Naive thymus-derived CD8-positive, alpha-beta T cell (primary cell): ENCODE results near the gene MELK. TPM values are rescaled to one million over a fixed set of nuclear protein-coding genes. Genes with fewer than 3 reads are reported as not detected.
A peak's percentile ranks its signal among the peaks of the same experiment; 100 is the strongest.

Experiments
- ATAC-seq, 2 donors: fragments of 150-1000 bp; cut with Tn5 transposase in 1 of 2; sonication (Bioruptor Pico), chemical (Tn5 transposase) in 1 of 2; 1 replicate in 1 of 2; 2 replicates in 1 of 2; pipeline ENCODE4 v1.10.0; 2021; ENCODE audit warnings: mild to moderate bottlenecking in 2 of 2, moderate library complexity in 2 of 2
- POLR2A ChIA-PET: fragments of 350-600 bp; sonication (Branson Sonifier 250); formaldehyde crosslinking; loops from one replicate; lab custom pipeline; 2021; ENCODE audit warnings: antibody characterized with exemption; lab: Charles Lee
- DNase-seq, 10 donors: peaks; one replicate each; pipeline versions ENCODE4 v3.0.0 to v3.0.0-alpha.2; 2020 to 2022
- H3K27ac Mint-ChIP-seq, 10 donors: one replicate each; pipeline ENCODE4 v1.8.0; 2020 to 2022; ENCODE audit warnings: mild to moderate bottlenecking in 10 of 10, mixed read lengths in 10 of 10, moderate library complexity in 4 of 10, inconsistent platforms in 1 of 10
- H3K27me3 Mint-ChIP-seq, 5 donors: one replicate each; pipeline ENCODE4 v1.8.0; 2021 to 2022; ENCODE audit warnings: mixed read lengths in 5 of 5
- H3K36me3 Mint-ChIP-seq, 3 donors: one replicate each; pipeline ENCODE4 v1.8.0; 2020 to 2022; ENCODE audit warnings: mixed read lengths in 3 of 3, mild to moderate bottlenecking in 2 of 3, inconsistent platforms in 1 of 3
- H3K4me1 Mint-ChIP-seq, 4 donors: one replicate each; pipeline ENCODE4 v1.8.0; 2021 to 2022; ENCODE audit warnings: mixed read lengths in 4 of 4
- H3K4me3 Mint-ChIP-seq, 10 donors: one replicate each; pipeline ENCODE4 v1.8.0; 2020 to 2022; ENCODE audit warnings: mild to moderate bottlenecking in 10 of 10, mixed read lengths in 10 of 10, moderate library complexity in 6 of 10, inconsistent platforms in 1 of 10
- H3K9me3 Mint-ChIP-seq, 9 donors: one replicate each; pipeline ENCODE4 v1.8.0; 2020 to 2022; ENCODE audit warnings: mixed read lengths in 9 of 9, mild to moderate bottlenecking in 3 of 9, inconsistent platforms in 1 of 9, moderate library complexity in 1 of 9
- polyA plus RNA-seq, 3 donors: library from polyadenylated mRNA; unstranded; fragments of 300-500 nt; fragmentation: Illumina TruSeq; gene quantifications; one replicate each; pipeline ENCODE4 v1.2.3, GENCODE V29; 2021
- total RNA-seq, 8 experiments: library from RNA in 2 of 8; stranded (reverse) in 2 of 8; gene quantifications; one replicate each; pipeline ENCODE4 v1.2.3 and lab custom pipeline; 2021 to 2026

Gene MELK
- total and polyA plus RNA-seq, 5 experiments from 2014 or later = not detected

GRCh38 chr9:36642817-36643216 is 70.1 kb downstream of the MELK start:
- Mint-ChIP-seq H3K27me3 (no peaks in the 10 kb centered on the region), H3K4me1 (peaks cover 0 to 4% (median 0%) of the 10 kb centered on the region in 4 donors), H3K27ac (no peak overlapping the region), H3K36me3 (no peaks in the 10 kb centered on the region), H3K4me3 (no peak overlapping the region), H3K9me3 (no peaks in the 10 kb centered on the region)
- no peak for DNase-seq
- POLR2A ChIA-PET = no interaction called here
- ATAC-seq = no peak

DNA sequence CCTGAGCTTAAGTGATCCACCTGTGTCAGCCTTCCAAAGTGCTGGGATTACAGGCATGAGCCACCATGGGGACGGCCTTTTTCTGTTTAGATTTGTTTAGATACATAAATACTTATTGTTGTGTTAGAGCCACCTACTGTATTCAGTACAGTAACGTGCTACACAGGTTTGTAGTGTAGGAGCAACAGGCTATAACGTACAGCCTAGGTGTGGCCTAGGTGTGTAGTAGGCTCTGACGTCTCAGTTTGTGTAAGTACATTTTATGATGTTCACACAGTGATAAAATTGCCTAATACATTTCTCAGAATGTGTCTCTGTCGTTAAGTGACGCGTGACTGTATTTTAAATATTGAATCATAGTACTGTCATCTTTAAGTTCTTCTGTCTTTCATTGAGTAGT is 84.1 kb downstream of the MELK start:
- Mint-ChIP-seq H3K27me3 (no peaks in the 10 kb centered on the region), H3K4me3 (no peak overlapping the region), H3K36me3 (peaks cover 0 to 7% (median 2%) of the 10 kb centered on the region in 3 donors), H3K27ac (no peak overlapping the region), H3K9me3 (peaks cover 0 to 22% (median 4%) of the 10 kb centered on the region in 9 donors), H3K4me1 (peaks cover 0 to 4% (median 0%) of the 10 kb centered on the region in 4 donors)
- ATAC-seq (no peak), DNase-seq (no peak)
- POLR2A ChIA-PET = no interaction called here

DNA sequence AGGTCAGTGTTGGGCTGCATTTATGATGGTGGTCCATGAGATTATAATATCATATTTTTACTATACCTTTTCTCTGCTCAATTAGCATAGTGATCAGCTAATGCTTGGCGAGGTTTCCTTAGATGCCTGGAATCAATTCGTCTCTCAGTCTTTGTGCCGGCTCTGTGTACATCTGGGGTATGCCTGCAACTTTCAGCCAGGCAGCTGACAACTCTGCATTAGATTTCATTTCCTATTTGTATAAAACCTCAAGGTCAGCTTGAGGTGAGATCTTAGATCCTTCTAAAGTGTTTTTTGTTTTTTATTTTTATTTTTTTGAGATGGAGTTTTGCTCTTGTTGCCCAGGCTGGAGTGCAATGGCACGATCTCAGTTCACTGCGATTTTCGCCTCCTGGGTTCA is 86.8 kb downstream of the MELK start:
- no peak for DNase-seq
- Mint-ChIP-seq H3K9me3 (peaks cover 0 to 22% (median 4%) of the 10 kb centered on the region in 9 donors), H3K27me3 (no peaks in the 10 kb centered on the region), H3K4me1 (peaks cover 0 to 4% (median 0%) of the 10 kb centered on the region in 4 donors), H3K27ac (no peak overlapping the region), H3K4me3 (no peak overlapping the region), H3K36me3 (peaks cover 0 to 7% (median 2%) of the 10 kb centered on the region in 3 donors)
- POLR2A ChIA-PET = no interaction called here
- ATAC-seq = no peak

- DNase-seq = no peak
- H3K27me3 Mint-ChIP-seq = no peaks in the 10 kb centered on the region
- POLR2A ChIA-PET = no interaction called here
- H3K36me3 Mint-ChIP-seq = no peaks in the 10 kb centered on the region
- no peak overlapping the region for H3K4me3 Mint-ChIP-seq
- no peak overlapping the region for H3K27ac Mint-ChIP-seq
- H3K4me1 Mint-ChIP-seq = peaks cover 5 to 12% (median 10%) of the 10 kb centered on the region in 4 donors
- ATAC-seq = no peak
- H3K9me3 Mint-ChIP-seq = peaks cover 0 to 2% (median 0%) of the 10 kb centered on the region in 9 donors
Measured at GRCh38 chr9:36664806-36665205, 92.1 kb downstream of the MELK start.

- no peaks in the 10 kb centered on the region for H3K36me3 Mint-ChIP-seq
- POLR2A ChIA-PET = no interaction called here
- no peaks in the 10 kb centered on the region for H3K27me3 Mint-ChIP-seq
Measured at GRCh38 chr9:36665387-36665786, 92.7 kb downstream of the MELK start.

GRCh38 chr9:36665921-36666431 is 93.3 kb downstream of the MELK start:
- no peaks in the 10 kb centered on the region for H3K36me3 Mint-ChIP-seq
- no peak overlapping the region for H3K4me3 Mint-ChIP-seq
- ATAC-seq (peak in 1 of 2 donors; percentile 53), DNase-seq (no peak)
- no peaks in the 10 kb centered on the region for H3K27me3 Mint-ChIP-seq
- POLR2A ChIA-PET = no interaction called here
- no peak overlapping the region for H3K27ac Mint-ChIP-seq
- peaks cover 5 to 12% (median 10%) of the 10 kb centered on the region in 4 donors for H3K4me1 Mint-ChIP-seq
- H3K9me3 Mint-ChIP-seq = peaks cover 0 to 2% (median 0%) of the 10 kb centered on the region in 9 donors

More at GRCh38 chr9:36665387-36665786, 92.7 kb downstream of the MELK start:
- ATAC-seq (no peak), DNase-seq (no peak)
- Mint-ChIP-seq H3K4me1 (peaks cover 5 to 12% (median 10%) of the 10 kb centered on the region in 4 donors), H3K27ac (no peak overlapping the region), H3K4me3 (no peak overlapping the region), H3K9me3 (peaks cover 0 to 2% (median 0%) of the 10 kb centered on the region in 9 donors)

GRCh38 chr9:36671561-36671960 is 98.9 kb downstream of the MELK start:
- Mint-ChIP-seq H3K36me3 (no peaks in the 10 kb centered on the region), H3K9me3 (no peaks in the 10 kb centered on the region), H3K27ac (no peak overlapping the region), H3K4me3 (no peak overlapping the region), H3K27me3 (no peaks in the 10 kb centered on the region), H3K4me1 (peaks cover 2 to 4% (median 3%) of the 10 kb centered on the region in 4 donors)
- POLR2A ChIA-PET = no interaction called here
- ATAC-seq (no peak), DNase-seq (no peak)

DNA sequence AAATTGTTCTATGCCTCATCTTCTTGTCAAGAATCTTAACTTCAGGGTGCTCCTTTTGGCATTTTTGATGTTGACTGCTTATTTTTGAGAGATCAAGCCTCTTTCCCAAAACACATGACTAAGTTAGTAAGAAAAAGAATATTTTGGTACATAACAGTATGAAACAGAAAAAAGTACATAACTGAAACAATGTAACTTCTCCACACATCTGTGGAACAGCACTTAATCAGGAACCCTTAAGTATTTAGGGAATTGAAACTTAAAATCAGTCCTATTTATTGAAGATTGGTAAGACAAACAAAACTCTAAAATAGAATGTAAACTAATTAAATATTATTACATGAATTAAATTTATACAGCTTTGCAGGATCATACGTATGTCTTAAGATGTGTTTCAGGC is 103.4 kb downstream of the MELK start:
- H3K27me3 Mint-ChIP-seq = peaks cover 0 to 1% (median 0%) of the 10 kb centered on the region in 5 donors
- no peak overlapping the region for H3K27ac Mint-ChIP-seq
- DNase-seq (no peak), ATAC-seq (no peak)
- no peaks in the 10 kb centered on the region for H3K36me3 Mint-ChIP-seq
- H3K4me3 Mint-ChIP-seq = no peak overlapping the region
- H3K4me1 Mint-ChIP-seq = no peaks in the 10 kb centered on the region
- POLR2A ChIA-PET = no interaction called here
- H3K9me3 Mint-ChIP-seq = peaks cover 0 to 1% (median 0%) of the 10 kb centered on the region in 9 donors

GRCh38 chr9:36676778-36677485 is 104.2 kb downstream of the MELK start:
- no peak overlapping the region for H3K4me3 Mint-ChIP-seq
- no peak for ATAC-seq
- H3K9me3 Mint-ChIP-seq = peaks cover 0 to 7% (median 0%) of the 10 kb centered on the region in 9 donors
- H3K4me1 Mint-ChIP-seq = no peaks in the 10 kb centered on the region
- DNase-seq = no peak
- no peak overlapping the region for H3K27ac Mint-ChIP-seq
- peaks cover 0 to 1% (median 0%) of the 10 kb centered on the region in 5 donors for H3K27me3 Mint-ChIP-seq
- POLR2A ChIA-PET = no interaction called here
- peaks cover 0 to under 1% (median 0%) of the 10 kb centered on the region in 3 donors for H3K36me3 Mint-ChIP-seq

DNA sequence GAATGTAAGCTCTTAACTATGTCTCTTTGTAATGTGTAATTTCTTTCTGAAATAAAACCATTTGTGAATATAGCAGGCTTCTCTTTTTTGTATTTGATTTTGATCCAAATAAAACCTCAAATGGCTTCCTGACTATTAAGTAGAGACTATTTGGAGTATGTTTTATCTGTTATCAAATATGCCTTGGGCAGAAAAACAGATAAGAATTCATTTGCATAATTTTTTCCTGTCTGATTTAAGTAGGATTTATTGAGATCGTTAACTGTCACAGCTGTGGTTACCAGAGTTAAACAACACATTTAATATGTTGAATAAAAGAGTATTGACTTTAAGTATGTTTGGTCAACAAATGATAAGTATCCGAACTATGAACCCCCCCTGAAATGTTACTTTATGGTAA is 104.9 kb downstream of the MELK start:
- H3K4me3 Mint-ChIP-seq = no peak overlapping the region
- peaks cover 0 to 3% (median 0%) of the 10 kb centered on the region in 3 donors for H3K36me3 Mint-ChIP-seq
- no peak for ATAC-seq
- peaks cover 0 to 14% (median 0%) of the 10 kb centered on the region in 9 donors for H3K9me3 Mint-ChIP-seq
- H3K27me3 Mint-ChIP-seq = peaks cover 0 to 1% (median 0%) of the 10 kb centered on the region in 5 donors
- no peaks in the 10 kb centered on the region for H3K4me1 Mint-ChIP-seq
- POLR2A ChIA-PET = no interaction called here
- DNase-seq = no peak
- no peak overlapping the region for H3K27ac Mint-ChIP-seq

GRCh38 chr9:36679710-36680109 is 107.0 kb downstream of the MELK start:
- H3K9me3 Mint-ChIP-seq = peaks cover 0 to 26% (median 5%) of the 10 kb centered on the region in 9 donors
- peaks cover 0 to 1% (median 0%) of the 10 kb centered on the region in 5 donors for H3K27me3 Mint-ChIP-seq
- POLR2A ChIA-PET = no interaction called here
- H3K27ac Mint-ChIP-seq = no peak overlapping the region
- H3K4me1 Mint-ChIP-seq = no peaks in the 10 kb centered on the region
- peaks cover 0 to 13% (median 8%) of the 10 kb centered on the region in 3 donors for H3K36me3 Mint-ChIP-seq
- H3K4me3 Mint-ChIP-seq = no peak overlapping the region
- no peak for ATAC-seq
- DNase-seq = no peak

DNA sequence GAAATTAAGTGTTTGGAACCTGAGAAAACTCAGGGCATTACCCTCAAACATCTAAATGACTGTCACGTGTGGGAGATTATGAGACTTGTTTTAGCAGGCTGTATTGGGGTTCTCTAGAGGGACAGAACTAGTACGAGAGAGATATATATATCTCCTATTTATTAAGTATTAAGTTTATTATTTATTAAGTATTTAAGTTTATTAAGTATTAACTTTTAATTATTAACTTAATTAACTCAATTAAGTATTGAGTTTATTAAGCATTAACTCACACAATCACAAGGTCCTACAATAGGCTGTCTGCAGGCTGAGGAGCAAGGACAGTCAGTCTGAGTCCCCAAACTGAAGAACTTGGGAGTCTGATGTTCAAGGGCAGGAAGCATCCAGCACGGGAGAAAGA is 113.8 kb downstream of the MELK start:
- Mint-ChIP-seq H3K27ac (no peak overlapping the region), H3K27me3 (peaks cover 5 to 30% (median 9%) of the 10 kb centered on the region in 5 donors), H3K4me3 (no peak overlapping the region), H3K9me3 (peaks cover 0 to 24% (median 5%) of the 10 kb centered on the region in 9 donors), H3K4me1 (peaks cover 0 to 8% (median 0%) of the 10 kb centered on the region in 4 donors), H3K36me3 (peaks cover 0 to 13% (median 9%) of the 10 kb centered on the region in 3 donors)
- ATAC-seq = no peak
- POLR2A ChIA-PET = no interaction called here
- DNase-seq = no peak

DNA sequence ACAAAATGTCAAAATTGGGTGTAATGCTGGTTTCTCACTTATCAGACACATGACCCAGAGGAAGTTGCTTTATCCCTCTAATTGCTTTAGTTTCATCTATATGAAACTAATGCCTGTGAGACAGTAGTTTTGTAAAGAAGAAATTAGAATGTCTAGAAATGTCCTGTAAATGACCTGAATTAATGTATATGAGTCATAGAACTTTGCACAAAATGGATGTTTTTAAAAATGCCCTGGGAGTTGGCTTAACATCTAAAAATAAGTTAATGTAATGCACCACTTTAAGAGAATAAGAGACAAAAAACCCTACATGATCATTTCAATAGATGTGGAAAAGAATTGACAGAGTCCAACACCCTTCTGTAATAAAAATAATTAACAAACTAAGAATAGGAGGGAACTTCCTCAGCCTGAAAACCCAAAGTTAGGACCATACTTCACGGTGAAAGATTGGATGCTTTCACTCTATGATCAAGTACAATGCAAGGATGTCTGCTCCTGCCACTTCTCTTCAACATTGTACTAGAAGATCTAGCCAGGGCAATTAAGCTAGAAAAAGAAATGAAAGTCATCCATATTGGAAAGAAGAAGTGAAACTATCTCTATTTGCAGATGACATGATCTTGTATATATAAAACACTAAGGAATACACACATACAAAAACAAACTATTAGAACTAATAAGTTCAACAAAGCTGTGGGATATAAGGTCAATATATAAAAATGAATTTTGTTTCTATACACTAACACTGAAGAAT is 117.9 kb downstream of the MELK start:
- DNase-seq = no peak
- no peak overlapping the region for H3K4me3 Mint-ChIP-seq
- peak overlapping the region in 1 of 10 donors; percentile 42 for H3K27ac Mint-ChIP-seq
- H3K4me1 Mint-ChIP-seq = peaks cover 0 to 8% (median 0%) of the 10 kb centered on the region in 4 donors
- peaks cover 2 to 31% (median 9%) of the 10 kb centered on the region in 5 donors for H3K27me3 Mint-ChIP-seq
- H3K9me3 Mint-ChIP-seq = no peaks in the 10 kb centered on the region
- peaks cover 0 to 2% (median 0%) of the 10 kb centered on the region in 3 donors for H3K36me3 Mint-ChIP-seq
- no peak for ATAC-seq
- POLR2A ChIA-PET = no interaction called here
